ENCODE results near the gene RAPGEF3.

Gene RAPGEF3

DNA sequence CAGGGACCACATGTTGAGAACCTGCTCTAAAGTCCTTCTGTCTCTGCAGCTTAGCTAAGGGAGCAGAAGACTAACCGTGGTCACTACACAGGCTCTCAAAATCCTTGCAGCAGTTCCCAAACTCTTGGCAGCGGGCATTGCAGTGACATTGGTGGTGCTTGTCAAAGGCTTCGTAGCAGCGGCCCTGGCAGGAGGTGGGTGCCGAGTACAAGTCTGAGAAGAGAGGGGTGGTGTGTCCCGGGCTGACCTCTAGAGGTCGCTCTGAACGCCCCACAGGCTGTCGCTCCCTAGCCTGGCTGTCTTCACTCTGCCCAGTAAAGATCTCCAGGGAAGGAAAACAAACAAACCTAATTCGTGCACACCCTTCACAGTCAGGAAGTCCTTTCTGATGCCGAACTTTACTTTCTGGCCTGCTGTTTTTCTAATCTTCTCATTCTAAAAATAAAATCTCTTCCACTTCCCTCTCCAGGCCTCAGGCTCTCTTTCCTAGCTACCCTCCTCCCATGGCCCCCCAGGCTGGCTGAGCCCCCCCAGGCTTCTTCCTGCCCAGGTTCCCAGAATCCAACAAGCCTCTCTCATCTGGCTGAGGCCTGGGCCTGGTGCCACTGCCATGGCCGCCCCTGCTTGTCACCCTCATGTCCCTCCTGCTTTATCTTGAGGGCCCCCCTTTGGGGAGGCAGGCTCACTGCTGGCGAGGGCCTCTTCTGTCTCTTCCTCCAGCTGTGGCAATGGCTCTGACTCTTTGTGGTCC is 41.1 kb downstream of the RAPGEF3 start:
- DNase-seq: peak; percentile 60

DNA sequence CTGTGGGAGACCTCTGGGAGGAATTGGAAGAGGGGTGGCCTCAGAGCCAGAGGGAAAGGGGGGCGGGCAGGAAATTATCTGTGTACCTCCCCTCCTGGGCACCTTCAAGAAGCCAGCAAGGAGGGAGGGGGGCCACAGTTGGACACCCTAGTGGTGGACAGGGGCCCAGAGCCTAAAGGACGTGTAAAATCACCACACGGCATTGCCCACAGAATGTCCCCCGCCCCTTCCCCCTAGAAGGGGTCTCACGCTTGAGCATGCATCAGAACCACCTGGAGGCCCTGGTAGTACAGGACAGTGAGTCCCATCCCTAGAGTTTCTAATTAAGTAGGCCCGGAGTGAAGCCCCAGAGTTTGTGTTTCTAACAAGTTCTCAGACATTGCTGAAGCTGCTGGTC is 41.6 kb downstream of the RAPGEF3 start:
- DNase-seq: no peak

- DNase-seq: no peak
Measured at GRCh38 chr12:47715877-47716548, 42.7 kb downstream of the RAPGEF3 start.

- peak; percentile 79 for DNase-seq
Measured at GRCh38 chr12:47715393-47715876, 43.2 kb downstream of the RAPGEF3 start.

GRCh38 chr12:47714826-47715386 is 43.8 kb downstream of the RAPGEF3 start:
- DNase-seq: no peak

- no peak for DNase-seq
Measured at GRCh38 chr12:47712171-47712570, 46.5 kb downstream of the RAPGEF3 start.

DNA sequence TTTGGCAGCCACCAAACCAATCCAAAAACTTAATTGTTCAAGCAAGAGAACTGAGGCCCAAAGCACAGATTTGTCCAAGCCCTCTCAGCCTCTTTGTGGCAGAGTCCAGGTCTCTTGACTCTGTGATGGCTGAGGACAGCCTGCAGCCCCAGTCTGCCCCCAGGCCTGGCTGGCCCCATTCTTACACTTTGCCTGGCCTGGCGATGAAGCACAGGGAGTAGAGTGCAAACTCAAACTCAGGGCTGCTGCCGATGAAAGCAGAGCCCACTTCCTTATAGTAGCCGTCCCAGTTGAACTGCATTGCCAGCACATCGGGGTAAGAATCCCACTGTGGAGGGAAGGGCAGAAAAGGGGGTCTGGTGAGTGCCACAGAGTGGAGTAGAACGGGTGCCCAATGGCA is 47.2 kb downstream of the RAPGEF3 start:
- DNase-seq: no peak

DNA sequence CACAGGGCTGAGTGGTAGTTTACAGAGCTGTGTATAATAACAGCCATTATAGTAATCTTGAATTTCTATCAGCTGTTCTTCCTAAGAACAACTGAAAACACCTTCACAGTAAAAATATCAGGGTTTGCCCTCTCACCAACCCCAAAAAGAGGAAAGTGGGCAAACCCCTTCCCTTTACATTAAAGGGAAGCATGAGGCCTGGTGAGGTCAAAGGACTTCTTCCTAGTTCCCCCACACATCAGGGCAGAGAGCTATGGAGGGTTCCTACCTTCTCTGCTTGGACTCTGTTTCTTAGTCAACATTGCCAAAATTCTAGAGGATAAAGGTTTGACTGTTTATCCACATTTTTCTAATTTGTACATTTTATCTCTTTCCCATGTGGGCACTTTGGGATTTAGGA is 48.4 kb downstream of the RAPGEF3 start:
- no peak for DNase-seq

DNA sequence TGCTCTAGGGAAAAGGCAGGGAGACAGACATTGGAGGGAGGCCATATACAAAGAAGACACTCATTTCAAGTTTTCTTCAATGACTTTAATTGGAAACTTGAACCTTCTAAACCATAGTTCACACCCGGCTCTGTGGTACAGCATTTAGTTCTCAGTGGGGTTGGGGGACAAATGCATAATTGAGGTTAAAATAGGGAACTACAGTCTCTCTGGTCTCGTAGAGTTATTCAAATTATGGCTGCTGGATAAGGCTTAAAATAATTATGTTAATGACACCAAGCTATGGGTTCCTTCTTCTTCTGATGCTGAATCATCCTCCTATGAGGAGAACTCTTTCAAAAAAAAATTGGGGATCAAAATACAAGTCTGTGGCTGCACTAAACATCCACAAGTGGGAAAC is 49.0 kb downstream of the RAPGEF3 start:
- DNase-seq: no peak

- DNase-seq: no peak
Measured at GRCh38 chr12:47709237-47709636, 49.4 kb downstream of the RAPGEF3 start.

DNA sequence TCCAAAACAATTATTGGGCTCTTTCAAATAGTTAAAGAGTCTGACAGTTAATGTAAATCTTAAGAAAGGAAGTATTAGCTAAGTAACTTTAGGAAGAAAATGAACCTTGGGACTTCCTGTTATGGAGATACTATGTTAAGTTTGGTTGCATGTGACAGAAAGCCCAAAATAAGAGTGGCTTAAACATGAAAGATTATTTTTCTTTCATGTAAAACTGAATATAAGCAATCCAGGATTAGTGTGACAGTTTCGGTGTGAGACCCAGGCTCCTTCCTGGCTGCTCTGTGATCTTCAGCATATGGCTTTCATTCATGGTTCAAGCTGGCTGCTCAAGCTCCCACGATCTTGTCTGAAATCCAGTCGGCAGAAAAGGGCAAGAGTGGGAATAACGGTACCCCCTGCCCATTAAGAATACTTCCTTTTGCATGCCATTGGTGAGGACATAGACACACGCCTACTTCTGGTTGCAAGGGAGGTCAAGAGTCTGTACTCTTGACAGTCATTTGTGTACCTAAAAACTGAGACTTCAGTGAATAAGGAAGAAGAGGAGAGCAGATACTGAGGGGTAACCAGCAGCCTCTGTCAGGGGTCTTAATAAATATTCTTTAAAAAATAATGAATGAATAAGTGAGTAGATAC is 50.7 kb downstream of the RAPGEF3 start:
- DNase-seq: no peak

DNA sequence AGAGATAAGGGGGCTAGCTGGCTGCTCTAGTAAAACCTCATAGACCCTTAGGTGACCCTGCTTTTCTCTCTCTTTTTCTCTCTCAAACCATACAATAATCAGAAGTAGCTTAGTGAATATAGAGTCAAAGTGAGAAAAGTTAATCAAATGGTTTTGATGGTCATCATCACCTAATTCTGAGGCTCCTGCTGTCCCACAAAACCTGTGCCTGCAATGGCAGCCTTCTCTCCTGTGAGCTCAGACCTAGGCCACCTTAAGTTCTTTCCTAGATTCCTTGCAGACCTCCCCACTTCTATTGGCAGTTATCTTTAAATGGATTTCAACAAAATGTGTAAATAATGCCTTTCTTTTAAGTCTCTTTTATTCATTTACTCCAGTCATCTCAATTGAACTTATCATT is 51.3 kb downstream of the RAPGEF3 start:
- no peak for DNase-seq

DNA sequence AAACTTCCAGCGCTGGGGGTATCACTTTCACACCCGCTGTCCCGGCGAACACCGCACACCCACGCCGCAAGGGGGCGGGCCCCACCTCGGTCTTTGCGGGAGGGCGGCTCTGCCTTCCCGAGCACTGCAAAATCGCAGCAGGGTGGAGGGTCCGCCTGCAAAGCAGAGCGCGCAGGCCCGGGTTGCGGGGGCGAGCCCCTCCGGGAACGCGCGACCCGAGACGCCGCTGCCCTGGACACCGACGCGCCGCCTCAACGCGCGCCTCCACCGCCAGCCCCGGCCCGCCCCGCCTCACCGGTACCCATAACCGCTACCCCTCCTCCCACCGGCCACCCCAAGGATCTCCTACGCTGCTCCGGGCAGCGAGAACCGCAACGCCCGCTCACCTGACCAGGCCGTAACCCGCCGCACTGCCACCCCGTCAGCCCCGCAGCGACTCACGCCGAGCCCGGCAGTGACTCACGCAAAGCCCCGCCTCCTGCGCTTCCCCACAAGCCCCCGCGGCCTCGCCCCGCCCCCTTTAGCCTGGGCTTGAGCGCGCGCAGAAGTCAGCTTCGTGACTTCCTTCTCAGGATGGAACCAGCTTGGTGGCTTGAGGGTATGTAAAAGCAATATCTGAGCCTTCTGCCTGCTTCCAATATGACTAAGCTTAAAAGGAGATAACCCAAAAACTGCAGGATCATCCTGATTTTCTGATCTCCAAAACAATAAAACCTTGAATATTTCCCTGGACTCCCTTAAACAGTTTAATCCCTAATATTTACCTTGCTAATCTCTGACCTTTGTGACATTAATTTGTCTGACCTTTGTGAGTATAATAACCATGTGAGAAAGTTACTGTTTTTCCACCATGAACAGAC is 52.9 kb downstream of the RAPGEF3 start, which contains the start of gene RPAP3:
RPAP3 (minus strand) TSS at position 465 of the 860 bp plus-strand sequence. CDS start 3,190 bp downstream, outside the sequence.
- peak; percentile 99 for DNase-seq

DNA sequence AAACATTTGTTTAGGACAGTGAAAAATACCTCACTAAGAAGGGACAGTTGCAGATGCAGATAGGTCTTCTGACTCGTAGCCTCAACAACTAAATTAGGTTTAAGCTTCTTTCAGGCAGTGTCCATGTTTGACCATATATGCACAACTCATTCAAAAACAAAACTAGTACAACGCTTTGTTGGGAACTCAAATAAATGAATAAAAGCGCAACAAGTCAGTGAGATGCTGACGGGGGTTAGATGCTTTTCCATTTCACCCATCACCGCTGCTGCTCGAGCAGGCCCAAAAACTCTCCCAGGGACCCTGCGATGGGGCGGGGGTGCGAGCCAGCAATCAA is 53.5 kb downstream of the RAPGEF3 start:
- DNase-seq: no peak

GRCh38 chr12:47704719-47705118 is 54.0 kb downstream of the RAPGEF3 start:
- no peak for DNase-seq

GRCh38 chr12:47700263-47700662 is 58.4 kb downstream of the RAPGEF3 start:
- DNase-seq: no peak

DNA sequence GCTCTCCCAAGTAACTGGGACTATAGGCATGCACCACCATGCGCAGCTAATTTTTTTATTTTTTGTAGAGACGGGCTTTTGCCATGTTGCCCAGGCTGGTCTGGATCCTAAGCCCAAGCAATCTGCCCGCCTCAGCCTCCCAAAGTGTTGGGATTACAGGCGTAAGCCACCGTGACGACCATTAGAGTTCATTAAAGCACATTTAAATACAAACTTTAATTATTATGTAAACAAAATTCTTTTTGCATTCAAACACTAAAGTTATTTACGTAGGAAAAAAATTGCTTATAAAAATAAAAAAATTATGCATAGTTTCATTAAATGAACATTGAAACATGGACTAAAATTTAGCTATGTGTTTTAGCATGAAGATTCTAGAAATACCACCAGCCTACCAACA is 60.0 kb downstream of the RAPGEF3 start:
- no peak for DNase-seq

GRCh38 chr12:47698055-47698454 is 60.6 kb downstream of the RAPGEF3 start:
- DNase-seq: no peak

DNA sequence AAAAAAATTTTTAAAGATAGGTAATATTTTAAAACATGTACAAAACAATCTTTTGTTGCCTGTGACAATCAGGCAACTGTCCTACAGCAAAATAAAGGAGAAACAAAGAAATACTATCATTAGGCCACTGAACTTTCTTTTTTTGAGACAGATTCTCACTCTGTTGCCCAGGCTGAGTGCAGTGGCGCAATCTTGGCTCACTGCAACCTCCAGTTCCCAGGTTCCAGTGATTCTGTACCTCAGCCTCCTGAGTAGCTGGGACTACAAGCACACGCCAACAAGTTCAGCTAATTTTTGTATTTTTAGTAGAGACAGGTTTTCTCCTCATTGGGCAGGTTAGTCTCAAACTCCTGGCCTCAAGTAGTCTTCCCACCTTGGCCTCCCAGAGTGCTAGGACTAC is 69.5 kb downstream of the RAPGEF3 start:
- no peak for DNase-seq

DNA sequence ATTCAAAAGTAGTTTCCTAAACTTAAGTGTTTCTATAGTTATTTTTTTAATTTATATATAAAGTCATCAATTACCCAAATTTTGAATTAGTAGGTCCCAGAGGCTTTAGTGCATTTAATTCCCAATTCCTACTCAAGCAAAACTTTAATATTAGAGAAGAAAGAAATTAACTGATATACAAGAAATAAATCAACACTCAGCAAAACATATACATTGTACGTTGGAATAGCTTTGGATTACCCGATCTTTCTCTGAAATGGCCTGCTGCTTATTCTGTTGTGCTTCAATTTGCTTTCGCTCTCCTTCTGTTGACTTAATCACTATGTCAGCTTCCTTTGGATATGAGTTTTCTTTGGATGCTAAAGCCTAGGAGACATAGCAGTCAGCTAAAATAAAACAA is 71.0 kb downstream of the RAPGEF3 start:
- no peak for DNase-seq

- peak; percentile 18 for DNase-seq
Measured at GRCh38 chr12:47686645-47687240, 71.9 kb downstream of the RAPGEF3 start.
